ENCODE results near the gene PKD1L1. TPM values are rescaled to one million over a fixed set of nuclear protein-coding genes. Genes with fewer than 3 reads are reported as not detected.

PKD1L1 gene
- total RNA-seq, 1 donor from 2014 or later = 4.8 TPM

- no peaks in the 10 kb centered on the region for H3K36me3 Mint-ChIP-seq (ENCODE audit: low read depth, unreplicated experiment)
- no peaks in the 10 kb centered on the region for H3K4me1 Mint-ChIP-seq (ENCODE audit: unreplicated experiment)
- DNase-seq (ENCODE audit: low spot score) = no peak
- H3K27ac Mint-ChIP-seq (ENCODE audit: unreplicated experiment) = no peak overlapping the region
- TF ChIP-seq CTCF (IDR thresholded peaks at IDR 0.05; ENCODE audit: unreplicated experiment) = peak; percentile 32
- no peak overlapping the region for H3K4me3 Mint-ChIP-seq (ENCODE audit: unreplicated experiment)
- H3K27me3 Mint-ChIP-seq (ENCODE audit: unreplicated experiment) = no peaks in the 10 kb centered on the region
- H3K9me3 Mint-ChIP-seq (ENCODE audit: unreplicated experiment) = no peaks in the 10 kb centered on the region
These were observed 155.6 kb downstream of the PKD1L1 start for GRCh38 chr7:47792521-47793121.

GRCh38 chr7:47791682-47792081 is 156.6 kb downstream of the PKD1L1 start:
- no peak for DNase-seq (ENCODE audit: low spot score)
- Mint-ChIP-seq H3K9me3 (ENCODE audit: unreplicated experiment) (no peaks in the 10 kb centered on the region), H3K4me3 (ENCODE audit: unreplicated experiment) (no peak overlapping the region), H3K4me1 (ENCODE audit: unreplicated experiment) (no peaks in the 10 kb centered on the region), H3K36me3 (ENCODE audit: low read depth, unreplicated experiment) (no peaks in the 10 kb centered on the region), H3K27me3 (ENCODE audit: unreplicated experiment) (no peaks in the 10 kb centered on the region), H3K27ac (ENCODE audit: unreplicated experiment) (no peak overlapping the region)
- TF ChIP-seq CTCF (IDR thresholded peaks at IDR 0.05; ENCODE audit: unreplicated experiment) = no peak

GRCh38 chr7:47788083-47788482 is 160.2 kb downstream of the PKD1L1 start:
- no peaks in the 10 kb centered on the region for H3K9me3 Mint-ChIP-seq (ENCODE audit: unreplicated experiment)
- H3K27ac Mint-ChIP-seq (ENCODE audit: unreplicated experiment) = no peak overlapping the region
- H3K4me3 Mint-ChIP-seq (ENCODE audit: unreplicated experiment) = no peak overlapping the region
- H3K4me1 Mint-ChIP-seq (ENCODE audit: unreplicated experiment) = no peaks in the 10 kb centered on the region
- no peak for DNase-seq (ENCODE audit: low spot score)
- no peaks in the 10 kb centered on the region for H3K36me3 Mint-ChIP-seq (ENCODE audit: low read depth, unreplicated experiment)
- TF ChIP-seq CTCF (IDR thresholded peaks at IDR 0.05; ENCODE audit: unreplicated experiment) = no peak
- H3K27me3 Mint-ChIP-seq (ENCODE audit: unreplicated experiment) = no peaks in the 10 kb centered on the region

GRCh38 chr7:47787249-47788069 is 160.8 kb downstream of the PKD1L1 start:
- Mint-ChIP-seq H3K4me1 (ENCODE audit: unreplicated experiment) (no peaks in the 10 kb centered on the region), H3K27me3 (ENCODE audit: unreplicated experiment) (no peaks in the 10 kb centered on the region), H3K36me3 (ENCODE audit: low read depth, unreplicated experiment) (no peaks in the 10 kb centered on the region), H3K4me3 (ENCODE audit: unreplicated experiment) (no peak overlapping the region), H3K27ac (ENCODE audit: unreplicated experiment) (no peak overlapping the region), H3K9me3 (ENCODE audit: unreplicated experiment) (no peaks in the 10 kb centered on the region)
- DNase-seq (ENCODE audit: low spot score) = no peak
- no peak for TF ChIP-seq CTCF (IDR thresholded peaks at IDR 0.05; ENCODE audit: unreplicated experiment)
